K562 (cell line): ENCODE measurements around the gene INTS13. TPM values are rescaled to one million over a fixed set of nuclear protein-coding genes. Genes with fewer than 3 reads are reported as not detected.

Experiments used
- ATAC-seq: fragments of 200-7000 bp; cut with Tn5 transposase; 3 replicates; pipeline ENCODE4 v1.9.1; 2020; ENCODE audit warnings: moderate library complexity
- BruUV-seq: library from RNA; stranded (reverse); fragments of 400-500 nt; replicated peaks from 2 replicates; lab custom pipeline; 2021; lab: Mats Ljungman, UMichigan
- CTCF ChIA-PET: fragments of 300-600 bp; formaldehyde crosslinking; extraction: SDS; loops from one replicate; lab custom pipeline; 2021; ENCODE audit warnings: low intra/inter-chr PET ratio; lab: Yijun Ruan, JAX
- POLR2A ChIA-PET: fragments of 300-600, 350-650 bp; sonication (Branson Sonifier 250); formaldehyde crosslinking; extraction: SDS; loops from one replicate; lab custom pipeline; 2021; ENCODE audit warnings: antibody characterized with exemption, inconsistent platforms; lab: Yijun Ruan, JAX
- DNase-seq, 4 experiments: peaks; one replicate each; pipeline versions ENCODE4 v3.0.0 to v3.0.0-alpha.2; 2011 to 2018; ENCODE audit warnings: low spot score in 3 of 4, mixed read lengths in 3 of 4; ENCODE audit errors: extremely low read depth in 1 of 4
- FAIRE-seq: peaks from 2 replicates; lab custom pipeline; 2011; peaks lifted over from hg19 to GRCh38; lab: Jason Lieb, UNC
- H2AFZ ChIP-seq: 2 replicates; pipeline ENCODE4 v1.6.0; 2011; ENCODE audit warnings: low read depth, low read length, control low read depth, inconsistent platforms
- H3K27ac ChIP-seq: fragments of 200-600 bp; 3 replicates; pipeline ENCODE4 v1.8.0; 2011; ENCODE audit warnings: low read depth, mild to moderate bottlenecking, control low read depth, inconsistent platforms, low read length, moderate library complexity, mixed read lengths; ENCODE audit errors: extremely low read depth
- H3K27me3 ChIP-seq, 2 experiments: fragments of 300-600 bp in 1 of 2; 2 replicates in 1 of 2; 3 replicates in 1 of 2; pipeline versions ENCODE4 v1.6.0 to v1.8.0; 2011; ENCODE audit warnings: inconsistent platforms in 2 of 2, low read length in 2 of 2, mild to moderate bottlenecking in 1 of 2, mixed read lengths in 1 of 2, moderate library complexity in 1 of 2; ENCODE audit not compliant: control insufficient read depth in 2 of 2, insufficient read depth in 2 of 2
- H3K36me3 ChIP-seq: fragments of 300-600 bp; 3 replicates; pipeline ENCODE4 v1.8.0; 2011; ENCODE audit warnings: mild to moderate bottlenecking, low read length, inconsistent platforms; ENCODE audit not compliant: control insufficient read depth, insufficient read depth
- H3K4me1 ChIP-seq, 2 experiments: fragments of 200-600 bp in 1 of 2; replicated peaks in 1 of 2; 2 replicates in 1 of 2; 3 replicates in 1 of 2; pipeline versions ENCODE4 v1.5.1 to v1.8.0; 2011; ENCODE audit warnings: inconsistent platforms in 2 of 2, low read length in 2 of 2, mild to moderate bottlenecking in 1 of 2, mixed read lengths in 1 of 2, moderate library complexity in 1 of 2; ENCODE audit not compliant: control insufficient read depth in 2 of 2, insufficient read depth in 2 of 2
- H3K4me2 ChIP-seq: 2 replicates; pipeline ENCODE4 v1.6.1; 2011; ENCODE audit warnings: low read length, control low read depth, inconsistent platforms, mixed read lengths; ENCODE audit not compliant: insufficient read depth
- H3K4me3 ChIP-seq: fragments of 200-600 bp; sonication (generic), shearing (Covaris generic); 2 replicates; pipeline ENCODE4 v1.5.1; 2016; ENCODE audit warnings: control low read depth, inconsistent platforms
- H3K79me2 ChIP-seq: fragments of 200-600 bp; 3 replicates; pipeline ENCODE4 v1.8.0; 2011; ENCODE audit warnings: low read length, inconsistent platforms; ENCODE audit not compliant: control insufficient read depth, insufficient read depth
- H3K9ac ChIP-seq, 2 experiments: 2 replicates each; pipeline versions ENCODE4 v1.6.0 to v1.6.1; 2011; ENCODE audit warnings: low read depth in 2 of 2, low read length in 2 of 2, control low read depth in 1 of 2, inconsistent platforms in 1 of 2, mild to moderate bottlenecking in 1 of 2, mixed read lengths in 1 of 2; ENCODE audit not compliant: insufficient read depth in 1 of 2
- H3K9me1 ChIP-seq: one replicate; pipeline ENCODE4 v1.6.0; 2011; ENCODE audit warnings: inconsistent platforms, mild to moderate bottlenecking, low read length, moderate library complexity; ENCODE audit not compliant: control insufficient read depth, insufficient read depth
- H3K9me3 ChIP-seq: replicated peaks from 2 replicates; pipeline ENCODE4 v1.5.1; 2011; ENCODE audit warnings: low read depth, low read length, inconsistent platforms; ENCODE audit not compliant: control insufficient read depth, insufficient read depth
- H4K20me1 ChIP-seq: replicated peaks from 2 replicates; pipeline ENCODE4 v1.6.1; 2011; ENCODE audit warnings: low read length, inconsistent platforms, mixed read lengths; ENCODE audit not compliant: control insufficient read depth, insufficient read depth
- CEBPB ChIP-seq: fragments of 450-650 bp; IDR thresholded peaks from 2 replicates; pipeline ENCODE4 v1.6.1; 2016; ENCODE audit warnings: missing genetic modification characterization, missing compliant biosample characterization
- CEBPG ChIP-seq, 3 experiments: fragments of 200-800 bp in 1 of 3; sonication (Bioruptor generic) in 1 of 3; sonication (generic) in 1 of 3; formaldehyde crosslinking in 1 of 3; IDR thresholded peaks in 2 of 3; conservative IDR thresholded peaks in 1 of 3; 2 replicates each; pipeline versions ENCODE4 v1.6.1 to v1.8.0; 2016 to 2022; ENCODE audit warnings: missing compliant biosample characterization in 2 of 3, missing genetic modification characterization in 2 of 3, mild to moderate bottlenecking in 1 of 3, missing genetic modification reagents in 1 of 3
- MEIS2 ChIP-seq: fragments of 450-650 bp; IDR thresholded peaks from 2 replicates; pipeline ENCODE4 v1.6.1; 2014; ENCODE audit warnings: mild to moderate bottlenecking; ENCODE audit not compliant: partially characterized antibody
- PHTF2 ChIP-seq: fragments of 250-450 bp; sonication (Bioruptor Pico); IDR thresholded peaks from 2 replicates; pipeline ENCODE4 v1.5.0; 2021; ENCODE audit warnings: mild to moderate bottlenecking
- SOX6 ChIP-seq: fragments of 450-650 bp; IDR thresholded peaks from 2 replicates; pipeline ENCODE4 v1.6.1; 2014; ENCODE audit warnings: mild to moderate bottlenecking
- TRIM24 ChIP-seq, 2 experiments: fragments of 450-650 bp; IDR thresholded peaks; 2 replicates each; pipeline ENCODE4 v1.6.1; 2016
- ZNF584 ChIP-seq: fragments of 200-800 bp; sonication (Bioruptor generic); IDR thresholded peaks from 2 replicates; pipeline ENCODE4 v1.6.1; 2016; ENCODE audit warnings: low read depth, mild to moderate bottlenecking, missing genetic modification characterization, missing compliant biosample characterization
- ZNF707 ChIP-seq: fragments of 250-450 bp; sonication (Bioruptor Pico); conservative IDR thresholded peaks from 2 replicates; pipeline ENCODE4 v1.8.0; 2022; ENCODE audit warnings: inconsistent platforms, mild to moderate bottlenecking, moderate library complexity
- WGBS: fragments of 100-300 bp; shearing (Covaris generic); methylation state at CpG from one replicate; pipeline ENCODE4 v1.1.6; 2016; ENCODE audit warnings: low coverage, mixed read lengths; ENCODE audit not compliant: insufficient coverage; ENCODE audit errors: missing lambda C conversion rate; 5-methylcytosine and 5-hydroxymethylcytosine counted together
- in situ Hi-C: fragments of 300-500 bp; cut with MboI; formaldehyde crosslinking; loops from 4 replicates; pipeline ENCODE4 v1.15.0; 2018; ENCODE audit warnings: inconsistent platforms, mixed read lengths
- intact Hi-C: fragments of 100-400 bp; cut with micrococcal nuclease; formaldehyde crosslinking; loops from 2 replicates; pipeline ENCODE4 v1.14.2; 2022
- polyA plus RNA-seq, 8 experiments: library from polyadenylated mRNA; depleted of rRNA in 4 of 8; stranded (reverse) in 5 of 8; unstranded in 3 of 8; fragments of >200 nt; fragmentation: Nextera tagmentation in 2 of 8; fragmentation: Illumina TruSeq in 1 of 8; extraction: Ambion mirVana in 2 of 8; extraction: Trizol in 1 of 8; gene quantifications; 2 replicates each; pipeline versions ENCODE4 v1.2.1 to v1.2.3, GENCODE V29; 2011 to 2014; ENCODE audit warnings: inconsistent platforms in 1 of 8, missing spikeins in 1 of 8
- total RNA-seq, 7 experiments: library from RNA; depleted of rRNA in 6 of 7; stranded (reverse); fragments of >200 nt in 6 of 7; fragmentation: Illumina TruSeq in 2 of 7; extraction: Trizol in 2 of 7; gene quantifications; 2 replicates each; pipeline versions ENCODE4 v1.2.1 to v1.2.3, GENCODE V29; 2011 to 2021; ENCODE audit warnings: low replicate concordance in 1 of 7
- TF ChIP-seq, protein P1 (sequence below), 2 experiments: IDR thresholded peaks in 1 of 2; conservative IDR thresholded peaks in 1 of 2; 2 replicates each; pipeline ENCODE4 v1.6.1; 2016; ENCODE audit warnings: low read depth in 2 of 2, mild to moderate bottlenecking in 1 of 2, missing compliant biosample characterization in 1 of 2, missing genetic modification characterization in 1 of 2, moderate library complexity in 1 of 2
- TF ChIP-seq, protein P2 (sequence below): fragments of 450-650 bp; IDR thresholded peaks from 2 replicates; pipeline ENCODE4 v1.6.1; 2016

The INTS13 gene
- total and polyA plus RNA-seq, 9 of the 15 experiments (the other 6 are each of a cell fraction or from before 2014, with no cell fraction given) = 48.3 to 91.8 (median 78.1) TPM

DNA sequence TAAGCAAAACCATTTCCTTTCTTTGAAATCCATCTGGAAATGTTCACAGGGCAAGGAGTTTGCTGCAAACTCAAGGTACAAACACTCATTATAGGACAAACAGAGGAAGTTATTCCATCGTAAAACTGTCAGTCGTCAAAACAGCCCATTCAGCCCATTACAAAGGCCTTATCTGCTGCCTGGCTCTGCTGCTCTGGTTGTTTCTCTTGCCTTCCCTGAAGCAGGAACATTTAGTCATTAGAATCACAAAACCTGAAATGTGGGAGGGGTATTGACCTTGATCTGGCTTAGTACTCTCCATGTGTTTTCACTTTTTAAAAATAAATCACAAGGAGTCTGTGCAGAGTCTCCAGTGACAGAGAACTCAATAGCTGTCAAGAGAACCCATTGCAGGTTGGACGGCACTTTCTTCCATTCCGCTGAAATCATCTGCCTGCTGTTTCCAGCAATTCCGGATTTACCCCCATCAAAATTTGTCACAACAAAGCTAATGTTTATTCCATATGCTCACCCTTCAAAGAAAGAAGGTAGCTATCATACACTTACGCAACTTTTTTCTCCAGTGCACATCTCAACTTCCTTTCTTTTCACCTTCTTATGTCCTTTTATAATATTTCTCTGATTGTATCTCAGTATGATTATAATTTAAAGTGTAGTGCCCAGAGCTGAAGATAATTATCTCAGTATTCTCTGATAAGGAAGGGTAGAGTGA, 80.2 kb downstream of the INTS13 start:
- Histone ChIP-seq H3K9me3 (no peaks in the 10 kb centered on the region), H3K4me1 (peaks cover 0 to 6% of the 10 kb centered on the region in 2 experiments; a peak in 2 of 5 replicates), H3K79me2 (no peaks in the 10 kb centered on the region), H3K4me2 (no peak overlapping the region), H4K20me1 (no peaks in the 10 kb centered on the region), H3K4me3 (no peak overlapping the region), H3K36me3 (no peaks in the 10 kb centered on the region), H2AFZ (no peak overlapping the region), H3K27ac (no peak overlapping the region), H3K9me1 (no peaks in the 10 kb centered on the region), H3K27me3 (no peaks in the 10 kb centered on the region), H3K9ac (no peak overlapping the region)
- TF ChIP-seq, protein P1, sequence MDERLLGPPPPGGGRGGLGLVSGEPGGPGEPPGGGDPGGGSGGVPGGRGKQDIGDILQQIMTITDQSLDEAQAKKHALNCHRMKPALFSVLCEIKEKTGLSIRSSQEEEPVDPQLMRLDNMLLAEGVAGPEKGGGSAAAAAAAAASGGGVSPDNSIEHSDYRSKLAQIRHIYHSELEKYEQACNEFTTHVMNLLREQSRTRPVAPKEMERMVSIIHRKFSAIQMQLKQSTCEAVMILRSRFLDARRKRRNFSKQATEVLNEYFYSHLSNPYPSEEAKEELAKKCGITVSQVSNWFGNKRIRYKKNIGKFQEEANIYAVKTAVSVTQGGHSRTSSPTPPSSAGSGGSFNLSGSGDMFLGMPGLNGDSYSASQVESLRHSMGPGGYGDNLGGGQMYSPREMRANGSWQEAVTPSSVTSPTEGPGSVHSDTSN (CRISPR knock-in tag; IDR thresholded peaks at IDR 0.05; ENCODE audit: low read depth) = no peak
- TF ChIP-seq, protein P1 (tag; conservative IDR thresholded peaks at IDR 0.05; ENCODE audit: low read depth) = peak; percentile 79
- TF ChIP-seq TRIM24 (IDR thresholded peaks at IDR 0.05) (no peak), ZNF584 (no peak), PHTF2 (no peak), MEIS2 (peak; percentile 54), SOX6 (peak; percentile 37; the same call in 1 of the 2 replicates), CEBPB (tag) (peak; percentile 54), ZNF707 (CRISPR knock-in tag) (no peak), CEBPG (CRISPR knock-in tag; IDR thresholded peaks at IDR 0.05) (no peak), CEBPG (tag; conservative IDR thresholded peaks at IDR 0.05 in 1 of 2, IDR thresholded peaks at IDR 0.05 in 1 of 2) (peak in 1 of 2 experiments; percentile 59; a peak in 1 of 4 replicates)
- TF ChIP-seq, protein P2, sequence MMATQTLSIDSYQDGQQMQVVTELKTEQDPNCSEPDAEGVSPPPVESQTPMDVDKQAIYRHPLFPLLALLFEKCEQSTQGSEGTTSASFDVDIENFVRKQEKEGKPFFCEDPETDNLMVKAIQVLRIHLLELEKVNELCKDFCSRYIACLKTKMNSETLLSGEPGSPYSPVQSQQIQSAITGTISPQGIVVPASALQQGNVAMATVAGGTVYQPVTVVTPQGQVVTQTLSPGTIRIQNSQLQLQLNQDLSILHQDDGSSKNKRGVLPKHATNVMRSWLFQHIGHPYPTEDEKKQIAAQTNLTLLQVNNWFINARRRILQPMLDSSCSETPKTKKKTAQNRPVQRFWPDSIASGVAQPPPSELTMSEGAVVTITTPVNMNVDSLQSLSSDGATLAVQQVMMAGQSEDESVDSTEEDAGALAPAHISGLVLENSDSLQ = peak; percentile 40; the same call in 1 of the 2 replicates
- ATAC-seq (no peak), DNase-seq (peak in 1 of 4 experiments; percentile 11), FAIRE-seq (peak; percentile 6)
- CTCF ChIA-PET = interaction anchor here (1.0 kb wide), 1 partner anchor 27 kb away, joined by 3 read pairs; no protein-coding TSS in a partner anchor
- no TSS peak for BruUV-seq
- in situ Hi-C loops = loop anchor here (10.0 kb wide), 1 partner anchor 157 kb away; the partner anchor contains the start of gene TM7SF3
- POLR2A ChIA-PET = no interaction called here
- WGBS = 22% methylated on average over 6 of the region's 6 CpGs
- intact Hi-C loops = loop anchor here (10.0 kb wide), 1 partner anchor 447 kb away; no protein-coding TSS in a partner anchor
